ENCODE measurements around the gene CPVL.

- TF ChIP-seq CTCF (IDR thresholded peaks at IDR 0.05; ENCODE audit: low read depth, low read length) (no peak), EZH2phosphoT487 (IDR thresholded peaks at IDR 0.05; ENCODE audit: low read depth) (no peak)
Observed at GRCh38 chr7:29043576-29043975, 102.8 kb downstream of the CPVL start.

All from OCI-LY3 (cell line).